HG03159 (cell line): ENCODE measurements around the gene OR6Q1.

ENCODE experiments used
- ATAC-seq: cut with Tn5 transposase; IDR thresholded peaks from one replicate; pipeline ENCODE4 v1.9.1; 2021; ENCODE audit warnings: mild to moderate bottlenecking, moderate library complexity; ENCODE audit not compliant: unreplicated experiment

OR6Q1 gene

DNA sequence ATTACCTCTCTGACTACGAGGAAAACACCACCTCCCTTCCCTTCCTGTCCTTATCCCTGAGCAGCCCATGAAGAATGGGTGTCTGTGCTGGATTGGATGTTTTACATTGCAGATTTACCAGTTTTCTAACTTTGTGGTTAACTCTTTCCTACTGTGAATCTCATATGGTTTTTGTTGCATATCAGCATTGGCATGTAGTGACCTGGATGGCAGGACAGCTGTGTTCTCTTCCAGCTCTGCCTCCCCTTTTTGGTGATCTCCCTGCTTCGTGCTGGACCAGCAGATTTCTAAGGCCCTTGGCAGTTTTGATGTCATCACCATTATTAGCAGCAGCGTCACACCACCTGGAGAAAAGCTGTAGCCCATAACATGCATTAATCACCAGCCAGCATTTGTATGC is 26.7 kb downstream of the OR6Q1 start:
- no peak for ATAC-seq

DNA sequence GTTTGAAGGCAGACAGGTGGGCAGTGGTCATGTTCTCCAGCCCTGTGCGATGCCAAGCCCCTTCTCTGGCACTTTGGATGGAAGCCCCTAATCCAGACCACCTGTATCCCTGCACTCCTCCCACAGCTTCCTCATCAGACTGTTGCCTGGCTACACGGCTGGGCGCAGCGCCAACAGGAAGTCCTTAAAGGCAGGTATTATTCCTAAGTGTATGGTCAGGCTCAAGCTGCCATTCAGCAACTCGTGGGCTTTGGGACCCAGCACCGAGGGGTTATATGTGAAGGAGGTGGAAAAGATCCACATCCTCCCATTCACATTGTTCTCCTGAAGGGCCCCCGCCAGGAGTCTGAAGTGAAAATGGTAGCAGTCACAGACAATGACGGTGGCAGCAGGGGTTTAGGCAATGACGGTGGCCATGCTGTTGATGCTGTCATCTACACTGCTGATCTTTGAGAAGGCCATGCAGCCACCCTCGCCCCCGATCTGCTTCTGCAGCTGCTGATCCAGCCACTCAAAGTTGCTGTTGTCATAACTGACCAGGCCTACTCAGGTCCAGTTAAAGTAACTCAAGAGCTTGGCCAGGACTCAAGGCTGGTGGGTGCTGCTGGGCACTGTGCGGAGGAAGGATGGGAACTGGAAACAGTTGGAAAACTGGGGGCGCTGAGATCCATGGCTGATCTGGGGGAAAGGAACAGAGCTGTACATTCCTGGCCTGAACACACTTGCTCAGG is 27.7 kb downstream of the OR6Q1 start:
- ATAC-seq, result no peak

DNA sequence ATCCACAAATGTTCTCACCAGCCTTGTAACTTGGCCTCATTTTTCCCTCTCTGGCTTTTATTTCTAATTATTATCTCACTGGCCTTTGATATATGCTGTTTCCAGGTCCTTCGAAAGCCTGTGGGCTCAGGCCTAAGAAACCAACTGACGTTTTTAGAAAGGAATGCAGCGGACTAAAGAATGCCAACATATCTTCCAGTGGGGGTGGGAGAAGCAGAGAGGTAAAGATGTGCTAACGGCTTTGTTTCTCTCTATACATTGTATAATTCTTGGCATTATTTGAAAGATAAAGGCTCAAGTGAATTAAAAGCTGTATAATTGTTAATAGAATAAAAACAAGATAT is 28.2 kb downstream of the OR6Q1 start:
- no peak for ATAC-seq

DNA sequence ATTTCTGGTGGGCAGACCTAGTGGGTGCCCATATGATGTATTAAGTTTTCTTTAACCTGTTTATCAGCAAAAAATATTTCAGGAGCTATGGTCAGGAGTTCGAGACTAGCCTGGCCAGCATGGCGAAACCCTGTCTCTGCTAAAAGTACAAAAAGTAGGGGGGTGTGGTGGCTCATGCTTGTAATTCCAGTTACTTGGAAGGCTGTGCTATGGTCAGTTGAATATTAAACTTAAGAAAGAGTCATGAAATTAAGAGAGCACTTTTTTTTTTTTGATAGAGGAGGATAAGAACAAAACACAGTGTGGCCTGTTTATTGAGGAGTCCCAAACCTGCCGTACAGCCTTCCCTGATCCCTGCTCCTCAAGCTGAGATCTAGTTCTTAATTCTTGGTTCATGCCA is 29.8 kb downstream of the OR6Q1 start:
- no peak for ATAC-seq

DNA sequence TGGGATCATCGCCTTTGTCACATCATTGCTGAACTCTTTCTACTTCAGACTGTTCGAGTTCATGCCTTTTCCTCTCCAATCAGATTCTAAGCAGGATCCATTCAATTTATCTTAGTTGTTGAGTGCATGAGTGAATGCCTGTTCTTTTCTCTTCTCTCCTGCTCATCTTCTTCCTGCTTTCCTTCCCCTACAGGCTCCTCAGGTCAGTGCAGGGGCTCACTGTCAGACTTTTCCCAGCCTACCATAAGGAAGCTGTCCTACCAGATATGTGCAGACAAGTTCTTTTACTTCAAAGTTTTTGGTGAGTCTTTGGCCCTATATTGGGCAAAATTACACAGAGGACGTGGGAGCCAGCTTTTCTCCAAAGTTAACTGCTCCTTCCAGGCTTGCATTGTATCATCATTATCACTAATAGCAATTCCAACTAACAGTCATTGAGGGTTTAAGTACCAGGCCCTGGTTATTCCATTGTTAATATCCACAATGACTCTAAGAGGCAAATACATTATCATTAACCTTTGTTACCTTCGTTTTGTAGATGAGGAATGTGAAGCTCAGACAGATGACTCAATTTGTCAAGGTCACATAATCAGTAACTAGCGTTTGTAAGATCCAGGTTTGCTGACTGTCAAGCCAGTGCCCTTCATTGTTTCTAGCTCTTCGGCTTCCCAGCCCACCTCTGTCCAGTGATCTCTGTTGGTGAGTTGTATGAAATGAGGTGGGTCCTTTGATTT is 30.4 kb downstream of the OR6Q1 start:
- ATAC-seq, result no peak

- no peak for ATAC-seq
Observed at GRCh38 chr11:58061813-58062212, 31.1 kb downstream of the OR6Q1 start.

DNA sequence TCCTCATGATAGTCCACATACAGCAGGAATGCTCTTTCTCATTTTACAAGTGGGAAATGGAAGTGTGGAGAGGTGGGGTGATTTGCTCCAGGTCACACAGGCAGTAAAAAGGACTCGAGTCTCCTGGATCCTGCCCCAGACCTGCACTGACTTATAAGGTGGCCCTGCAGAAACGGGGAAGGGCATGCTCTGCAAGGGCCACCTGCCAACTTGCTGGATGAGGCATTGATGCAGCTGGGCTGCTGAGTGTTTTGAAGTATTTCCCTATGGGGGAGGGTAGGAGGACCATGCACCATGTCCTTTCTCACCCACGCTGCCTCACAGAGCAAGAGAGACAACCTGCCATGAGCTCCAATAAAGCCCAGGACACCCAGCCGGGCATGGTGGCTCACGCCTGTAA is 36.9 kb downstream of the OR6Q1 start:
- ATAC-seq, result no peak

- ATAC-seq, result no peak
Observed at GRCh38 chr11:58068655-58069054, 37.9 kb downstream of the OR6Q1 start.

DNA sequence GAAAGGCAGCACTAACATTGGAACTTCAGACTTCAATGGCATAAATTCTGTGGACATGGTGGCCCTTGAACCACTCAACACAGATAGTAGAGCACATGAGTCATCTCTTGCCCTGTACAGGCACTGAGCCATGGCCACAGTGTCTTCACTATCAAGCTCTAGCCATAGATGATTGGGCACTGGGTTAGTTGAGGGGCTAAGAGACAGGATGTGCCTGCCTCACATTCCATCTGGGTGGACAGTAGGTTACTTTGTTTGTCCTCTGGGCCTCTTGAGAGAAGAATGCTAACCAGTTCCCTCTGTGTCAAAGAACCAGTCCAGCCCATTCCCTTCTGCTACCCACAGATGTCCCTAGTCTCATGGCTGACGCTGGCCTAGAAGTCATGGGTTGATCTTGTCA is 39.8 kb downstream of the OR6Q1 start:
- ATAC-seq, result no peak

- ATAC-seq, result no peak
Observed at GRCh38 chr11:58075781-58076180, 45.0 kb downstream of the OR6Q1 start.
